Esophagus muscularis mucosa (tissue), 4 donors: ENCODE results near the gene UBAC2. TPM values are rescaled to one million over a fixed set of nuclear protein-coding genes. Genes with fewer than 3 reads are reported as not detected.
A peak's percentile ranks its signal among the peaks of the same experiment; 100 is the strongest.

ENCODE experiments used
- DNase-seq: peaks from one replicate; pipeline ENCODE4 v3.0.0-alpha.2; 2017; ENCODE audit errors: extremely low spot score
- H3K27ac ChIP-seq, 4 donors: fragments of 200-600 bp; sonication (generic); replicated peaks in 1 of 4; 1 replicate in 3 of 4; 2 replicates in 1 of 4; pipeline ENCODE4 v1.5.1; 2016 to 2019; ENCODE audit warnings: mild to moderate bottlenecking in 1 of 4
- H3K27me3 ChIP-seq, 4 donors: fragments of 200-600 bp; sonication (generic); one replicate each; pipeline versions ENCODE4 v1.5.1 to v1.6.0; 2016 to 2019
- H3K36me3 ChIP-seq, 4 donors: fragments of 200-600 bp; sonication (generic); one replicate each; pipeline ENCODE4 v1.5.1; 2016 to 2019
- H3K4me1 ChIP-seq, 4 donors: fragments of 200-600 bp; sonication (generic); one replicate each; pipeline ENCODE4 v1.5.1; 2016 to 2019
- H3K4me3 ChIP-seq, 4 donors: fragments of 200-600 bp; sonication (generic); 1 replicate in 2 of 4; 2 replicates in 2 of 4; pipeline ENCODE4 v1.5.1; 2016 to 2019; ENCODE audit warnings: mild to moderate bottlenecking in 4 of 4, moderate library complexity in 1 of 4
- H3K9me3 ChIP-seq, 4 donors: fragments of 200-600 bp; sonication (generic); 1 replicate in 3 of 4; 2 replicates in 1 of 4; pipeline ENCODE4 v1.5.1; 2016 to 2019
- EP300 ChIP-seq: sonication (generic); formaldehyde crosslinking; IDR thresholded peaks from one replicate; pipeline ENCODE4 v1.6.1; 2017; ENCODE audit warnings: antibody characterized with exemption
- POLR2A ChIP-seq: fragments of 450-650 bp; IDR thresholded peaks from one replicate; pipeline ENCODE4 v1.6.1; 2017; ENCODE audit warnings: antibody characterized with exemption, moderate library complexity, mild to moderate bottlenecking, low read depth
- POLR2AphosphoS5 ChIP-seq, 2 donors: sonication (generic); formaldehyde crosslinking; IDR thresholded peaks; one replicate each; pipeline ENCODE4 v1.6.1; 2017; ENCODE audit warnings: antibody characterized with exemption in 2 of 2
- WGBS: methylation state at CpG from one replicate; pipeline ENCODE4 v1.1.5; 2018; 5-methylcytosine and 5-hydroxymethylcytosine counted together
- intact Hi-C: fragments of 100-400 bp; cut with DNase I; formaldehyde crosslinking; loops from one replicate; pipeline ENCODE4 v1.15.1; 2023
- total RNA-seq, 4 donors: library from RNA; depleted of rRNA; stranded (reverse); fragments of >200 nt; gene quantifications; one replicate each; pipeline versions ENCODE4 v1.1.0 to v1.2.1, GENCODE V29; 2016
- TF ChIP-seq, protein P1 (sequence below), 3 experiments: fragments of 200-600 bp in 2 of 3; fragments of 450-650 bp in 1 of 3; sonication (generic) in 2 of 3; IDR thresholded peaks; one replicate each; pipeline ENCODE4 v1.5.1; 2017 to 2019; ENCODE audit warnings: antibody characterized with exemption in 3 of 3, mild to moderate bottlenecking in 2 of 3, moderate library complexity in 1 of 3

Gene UBAC2
- total RNA-seq, 4 donors from 2014 or later: 42.6 to 62.1 (median 50.9) TPM

DNA sequence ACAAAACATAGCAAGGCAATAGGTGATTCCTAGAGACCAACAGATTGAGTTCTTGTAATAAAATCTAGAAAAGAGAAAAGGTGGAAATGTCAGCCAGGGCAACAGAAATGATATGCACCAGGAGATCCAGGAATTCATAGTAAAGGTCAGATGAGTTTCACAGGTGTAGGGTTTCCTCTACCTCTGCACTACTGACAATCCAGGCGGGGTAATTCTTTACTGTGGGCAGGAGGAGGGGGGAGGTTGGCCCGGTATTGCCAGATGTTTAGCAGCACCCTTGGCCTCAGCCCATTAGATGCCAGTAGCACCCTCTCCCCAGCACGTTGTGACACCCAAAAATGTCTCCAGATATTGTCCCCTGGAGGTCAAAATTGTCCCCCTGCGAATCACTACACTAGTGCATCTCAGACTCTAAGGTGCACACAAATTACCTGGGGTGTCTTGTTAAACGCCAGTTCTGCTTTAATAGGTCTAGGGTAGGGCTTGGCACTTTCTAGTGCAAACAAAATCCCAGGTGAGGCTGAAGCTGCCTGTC lies 3.5 kb upstream of the UBAC2 start:
- 75% methylated on average over 5 of the region's 5 CpGs for WGBS
- Histone ChIP-seq H3K27me3 (peaks cover 0 to 3% (median 0%) of the 10 kb centered on the region in 4 donors), H3K9me3 (no peaks in the 10 kb centered on the region), H3K36me3 (no peaks in the 10 kb centered on the region), H3K27ac (no peak overlapping the region), H3K4me3 (no peak overlapping the region), H3K4me1 (peaks cover 7 to 19% (median 14%) of the 10 kb centered on the region in 4 donors)
- no peak for TF ChIP-seq POLR2A
- no peak for TF ChIP-seq EP300
- TF ChIP-seq, protein P1, sequence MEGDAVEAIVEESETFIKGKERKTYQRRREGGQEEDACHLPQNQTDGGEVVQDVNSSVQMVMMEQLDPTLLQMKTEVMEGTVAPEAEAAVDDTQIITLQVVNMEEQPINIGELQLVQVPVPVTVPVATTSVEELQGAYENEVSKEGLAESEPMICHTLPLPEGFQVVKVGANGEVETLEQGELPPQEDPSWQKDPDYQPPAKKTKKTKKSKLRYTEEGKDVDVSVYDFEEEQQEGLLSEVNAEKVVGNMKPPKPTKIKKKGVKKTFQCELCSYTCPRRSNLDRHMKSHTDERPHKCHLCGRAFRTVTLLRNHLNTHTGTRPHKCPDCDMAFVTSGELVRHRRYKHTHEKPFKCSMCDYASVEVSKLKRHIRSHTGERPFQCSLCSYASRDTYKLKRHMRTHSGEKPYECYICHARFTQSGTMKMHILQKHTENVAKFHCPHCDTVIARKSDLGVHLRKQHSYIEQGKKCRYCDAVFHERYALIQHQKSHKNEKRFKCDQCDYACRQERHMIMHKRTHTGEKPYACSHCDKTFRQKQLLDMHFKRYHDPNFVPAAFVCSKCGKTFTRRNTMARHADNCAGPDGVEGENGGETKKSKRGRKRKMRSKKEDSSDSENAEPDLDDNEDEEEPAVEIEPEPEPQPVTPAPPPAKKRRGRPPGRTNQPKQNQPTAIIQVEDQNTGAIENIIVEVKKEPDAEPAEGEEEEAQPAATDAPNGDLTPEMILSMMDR (IDR thresholded peaks at IDR 0.05): no peak
- no peak for TF ChIP-seq POLR2AphosphoS5 (IDR thresholded peaks at IDR 0.05)
- intact Hi-C loops: loop anchor here (5.0 kb wide), 1 partner anchor 70 kb away; no protein-coding TSS in a partner anchor
- no peak for DNase-seq

DNA sequence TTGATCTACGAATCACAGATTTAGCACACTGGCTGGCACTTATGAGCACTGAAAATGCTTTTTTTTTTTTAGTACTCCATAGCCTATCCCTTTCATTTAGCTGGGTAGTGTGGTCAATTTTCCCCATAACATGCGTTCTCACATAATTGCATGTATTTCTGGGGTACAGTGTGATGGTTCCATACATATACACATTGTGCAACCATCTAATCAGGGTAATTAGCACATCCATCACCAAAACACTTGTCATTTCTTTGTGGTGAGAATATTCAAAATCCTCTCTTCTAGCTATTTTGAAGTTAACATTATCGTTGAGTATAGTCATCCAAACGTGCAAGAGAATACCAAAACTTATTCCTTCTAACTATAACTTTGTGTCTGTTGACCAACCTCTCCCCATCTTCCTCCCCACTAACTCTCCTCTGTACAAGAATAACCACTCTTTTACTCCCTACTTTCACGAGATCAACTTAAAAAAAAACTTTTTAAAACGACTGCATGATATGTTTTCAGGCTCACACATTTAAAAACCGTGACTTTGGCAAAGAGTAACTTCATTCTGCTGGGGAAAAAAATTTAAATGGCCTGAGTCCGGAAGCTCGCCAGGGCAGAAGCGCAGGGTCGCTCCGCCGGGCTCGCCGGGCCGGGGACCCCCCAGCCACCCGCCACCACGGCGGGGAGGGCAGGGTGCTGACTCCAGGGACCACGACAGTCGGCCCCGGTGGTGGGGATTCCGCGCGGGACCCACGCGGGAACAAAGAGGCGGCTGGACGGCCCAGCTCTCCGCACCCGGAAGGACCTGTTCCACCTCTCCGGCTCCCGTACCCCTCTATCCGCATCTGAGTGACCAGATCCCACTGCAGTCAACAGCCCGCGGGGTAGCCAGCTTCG lies 868 bp upstream of the UBAC2 start:
- intact Hi-C loops: loop anchor here (5.0 kb wide), 2 partner anchors 68 to 112 kb away; no protein-coding TSS in a partner anchor
- no peaks in the 10 kb centered on the region for H3K9me3 ChIP-seq
- peak; percentile 92 for DNase-seq
- H3K27ac ChIP-seq: peak overlapping the region; percentile 94 to 99 (median 96)
- no peaks in the 10 kb centered on the region for H3K36me3 ChIP-seq
- H3K4me3 ChIP-seq: peak overlapping the region; percentile 72 to 98 (median 82)
- peaks cover 24 to 39% (median 32%) of the 10 kb centered on the region in 4 donors for H3K4me1 ChIP-seq
- WGBS: 9% methylated on average over 19 of the region's 37 CpGs
- TF ChIP-seq EP300 (no peak), POLR2A (no peak), POLR2AphosphoS5 (IDR thresholded peaks at IDR 0.05) (no peak)
- TF ChIP-seq, protein P1 (IDR thresholded peaks at IDR 0.05): no peak
- peaks cover 0 to 3% (median 0%) of the 10 kb centered on the region in 4 donors for H3K27me3 ChIP-seq

DNA sequence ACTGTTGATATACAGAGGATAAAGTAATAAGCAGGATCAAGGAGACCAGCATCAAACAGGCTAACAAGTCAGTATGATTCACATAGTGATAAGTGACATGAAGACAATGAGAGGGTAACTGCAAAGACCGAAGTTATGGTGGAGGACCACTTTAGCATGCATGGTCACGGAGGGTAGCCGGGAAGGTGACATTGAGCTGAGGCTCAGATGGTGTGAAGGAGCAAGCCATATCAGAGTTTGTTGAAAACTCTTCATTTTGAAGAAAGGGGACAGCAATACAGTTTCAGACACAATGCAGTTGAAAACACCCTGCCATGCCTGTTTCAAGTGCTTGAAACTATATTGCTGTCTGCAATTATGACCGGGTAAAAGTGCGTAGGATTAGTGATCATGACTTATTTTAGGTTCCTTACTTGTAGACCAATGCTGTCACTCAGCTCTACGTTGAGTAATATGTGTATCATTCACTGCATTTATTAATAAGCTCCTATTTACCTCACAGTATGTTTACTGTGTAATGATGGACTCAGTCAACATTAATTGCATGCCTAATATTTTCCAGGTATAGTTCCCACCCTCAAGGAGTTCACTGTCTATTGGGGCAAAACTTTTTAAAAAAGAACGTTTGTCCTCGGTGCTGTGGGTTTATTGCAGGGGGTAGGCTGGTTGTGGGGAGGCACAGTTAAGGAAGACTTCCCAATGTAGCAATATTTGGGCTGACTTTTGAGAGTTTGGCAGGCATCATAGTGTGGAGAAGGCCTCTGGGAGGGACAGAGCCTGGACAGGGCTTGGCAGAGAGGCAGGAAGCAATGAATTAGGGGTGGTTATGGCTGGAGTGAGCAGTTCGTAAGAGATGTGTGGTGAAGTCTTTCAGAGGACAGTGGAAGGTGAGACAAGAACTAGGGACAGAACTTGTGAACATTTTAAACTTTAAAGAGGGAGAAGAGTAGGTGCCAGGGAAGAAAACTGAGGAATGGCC lies 3.2 kb downstream of the UBAC2 start:
- intact Hi-C loops: loop anchor here (5.0 kb wide), 1 partner anchor 117 kb away; no protein-coding TSS in a partner anchor
- Histone ChIP-seq H3K9me3 (no peaks in the 10 kb centered on the region), H3K27ac (no peak overlapping the region), H3K27me3 (peaks cover 0 to 3% (median 0%) of the 10 kb centered on the region in 4 donors), H3K4me1 (peaks cover 24 to 44% (median 35%) of the 10 kb centered on the region in 4 donors), H3K4me3 (no peak overlapping the region), H3K36me3 (peaks cover 0 to 10% (median 3%) of the 10 kb centered on the region in 4 donors)
- no peak for TF ChIP-seq POLR2AphosphoS5 (IDR thresholded peaks at IDR 0.05)
- TF ChIP-seq, protein P1 (IDR thresholded peaks at IDR 0.05): no peak
- no peak for TF ChIP-seq POLR2A
- TF ChIP-seq EP300: no peak
- peak; percentile 31 for DNase-seq
- WGBS: 83% methylated on average over 9 of the region's 9 CpGs

DNA sequence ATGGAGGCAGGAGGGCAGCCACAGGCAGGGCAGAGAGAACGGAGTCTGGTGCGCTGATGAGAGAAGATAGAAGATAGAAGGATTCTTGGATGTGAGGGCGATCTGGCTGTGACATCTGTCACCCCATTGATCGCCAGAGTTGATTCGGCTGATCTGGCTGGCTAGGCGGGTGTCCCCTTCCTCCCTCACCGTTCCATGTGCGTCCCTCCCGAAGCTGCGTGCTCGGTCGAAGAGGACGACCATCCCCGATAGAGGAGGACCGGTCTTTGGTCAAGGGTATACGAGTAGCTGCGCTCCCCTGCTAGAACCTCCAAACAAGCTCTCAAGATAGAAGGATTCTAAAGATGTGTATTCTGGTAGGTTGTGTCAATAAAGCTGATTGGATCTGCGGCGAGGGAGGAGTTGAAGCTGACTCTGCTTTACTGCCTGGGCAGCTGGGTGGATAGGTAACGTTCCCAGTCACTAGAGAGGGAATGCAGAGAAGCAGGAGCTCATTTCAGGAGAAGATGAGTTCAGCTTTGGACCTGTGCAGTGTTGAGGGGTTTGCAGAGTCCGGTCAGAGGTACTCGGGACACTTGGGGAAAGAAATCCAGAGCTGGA lies 5.1 kb downstream of the UBAC2 start:
- Histone ChIP-seq H3K4me3 (no peak overlapping the region), H3K9me3 (no peaks in the 10 kb centered on the region), H3K27me3 (no peaks in the 10 kb centered on the region), H3K27ac (no peak overlapping the region), H3K36me3 (peaks cover 0 to 12% (median 3%) of the 10 kb centered on the region in 4 donors), H3K4me1 (peaks cover 24 to 41% (median 33%) of the 10 kb centered on the region in 4 donors)
- DNase-seq: peak; percentile 66
- TF ChIP-seq EP300 (no peak), POLR2AphosphoS5 (IDR thresholded peaks at IDR 0.05) (no peak), POLR2A (no peak)
- TF ChIP-seq, protein P1 (IDR thresholded peaks at IDR 0.05): no peak
- WGBS: 93% methylated on average over 22 of the region's 22 CpGs
- intact Hi-C loops: no loop called here
